Activated T-cell treated with anti-CD3 and anti-CD28 coated beads, Interleukin-2, amount 50 U/mL, for 4 hours (primary cell): ENCODE results near the gene TRMT10C. TPM values are rescaled to one million over a fixed set of nuclear protein-coding genes. Genes with fewer than 3 reads are reported as not detected.
"Not testable (repeated sequence)": the region's sequence is repeated elsewhere in the genome, so short reads cannot be mapped to it uniquely, and the experiment has no call there.

Experiments used
- ATAC-seq, 2 donors: fragments of 200-7000 bp; cut with Tn5 transposase; one replicate each; pipeline ENCODE4 v1.10.0; 2021
- DNase-seq: peaks from one replicate; pipeline ENCODE4 v3.0.0-alpha.2; 2020
- H3K27me3 Mint-ChIP-seq: one replicate; pipeline ENCODE4 v1.8.0; 2021; ENCODE audit warnings: low read depth, mixed read lengths
- H3K36me3 Mint-ChIP-seq: one replicate; pipeline ENCODE4 v1.8.0; 2022; ENCODE audit warnings: mixed read lengths; ENCODE audit not compliant: insufficient read depth
- H3K4me1 Mint-ChIP-seq: one replicate; pipeline ENCODE4 v1.8.0; 2021; ENCODE audit warnings: low read depth, mixed read lengths
- H3K4me3 Mint-ChIP-seq: one replicate; pipeline ENCODE4 v1.8.0; 2021; ENCODE audit warnings: mild to moderate bottlenecking, moderate library complexity, mixed read lengths
- H3K9me3 Mint-ChIP-seq: one replicate; pipeline ENCODE4 v1.8.0; 2021; ENCODE audit warnings: mixed read lengths
- total RNA-seq, 3 donors: library from RNA; stranded (reverse); gene quantifications; one replicate each; pipeline ENCODE4 v1.2.1, GENCODE V29; 2021

TRMT10C gene
- total RNA-seq, 3 donors from 2014 or later, result 66.3 to 72.2 (median 71.6) TPM

GRCh38 chr3:101532783-101533602, 28.7 kb upstream of the TRMT10C start:
- Mint-ChIP-seq H3K9me3 (peaks cover 7% of the 10 kb centered on the region), H3K4me3 (no peak overlapping the region), H3K27me3 (no peaks in the 10 kb centered on the region)

GRCh38 chr3:101533603-101533968, 28.1 kb upstream of the TRMT10C start:
- Mint-ChIP-seq H3K9me3 (peaks cover 7% of the 10 kb centered on the region), H3K36me3 (no peaks in the 10 kb centered on the region), H3K4me1 (peaks cover 37% of the 10 kb centered on the region), H3K27me3 (no peaks in the 10 kb centered on the region), H3K4me3 (no peak overlapping the region)
- ATAC-seq (no peak), DNase-seq (no peak)

More at GRCh38 chr3:101532783-101533602, 28.7 kb upstream of the TRMT10C start:
- Mint-ChIP-seq H3K4me1 (peaks cover 37% of the 10 kb centered on the region), H3K36me3 (no peaks in the 10 kb centered on the region)
- ATAC-seq, result no peak
- DNase-seq, result no peak

- H3K36me3 Mint-ChIP-seq, result no peaks in the 10 kb centered on the region
- ATAC-seq, result no peak
These were observed 26.4 kb upstream of the TRMT10C start for GRCh38 chr3:101535221-101535620.

GRCh38 chr3:101536266-101536665, 25.4 kb upstream of the TRMT10C start:
- DNase-seq (no peak), ATAC-seq (no peak)
- Mint-ChIP-seq H3K36me3 (no peaks in the 10 kb centered on the region), H3K9me3 (peaks cover 5% of the 10 kb centered on the region), H3K4me3 (no peak overlapping the region), H3K27me3 (no peaks in the 10 kb centered on the region), H3K4me1 (peaks cover 15% of the 10 kb centered on the region)

More at GRCh38 chr3:101535221-101535620, 26.4 kb upstream of the TRMT10C start:
- no peaks in the 10 kb centered on the region for H3K27me3 Mint-ChIP-seq
- no peak for DNase-seq
- H3K4me1 Mint-ChIP-seq, result peaks cover 25% of the 10 kb centered on the region
- H3K9me3 Mint-ChIP-seq, result peaks cover 5% of the 10 kb centered on the region
- no peak overlapping the region for H3K4me3 Mint-ChIP-seq

- H3K4me1 Mint-ChIP-seq, H3K36me3 Mint-ChIP-seq, H3K4me3 Mint-ChIP-seq, H3K9me3 Mint-ChIP-seq, ATAC-seq, H3K27me3 Mint-ChIP-seq, DNase-seq: not testable (repeated sequence)
These were observed 24.7 kb upstream of the TRMT10C start for GRCh38 chr3:101536955-101537354.

GRCh38 chr3:101542957-101543356, 18.7 kb upstream of the TRMT10C start:
- peaks cover 5% of the 10 kb centered on the region for H3K9me3 Mint-ChIP-seq
- H3K4me3 Mint-ChIP-seq, result no peak overlapping the region
- no peaks in the 10 kb centered on the region for H3K27me3 Mint-ChIP-seq
- no peaks in the 10 kb centered on the region for H3K36me3 Mint-ChIP-seq
- ATAC-seq (peak; percentile 46 to 54), DNase-seq (no peak)
- H3K4me1 Mint-ChIP-seq, result peaks cover 27% of the 10 kb centered on the region

- H3K4me1 Mint-ChIP-seq, result peaks cover 30% of the 10 kb centered on the region
- no peaks in the 10 kb centered on the region for H3K9me3 Mint-ChIP-seq
- no peaks in the 10 kb centered on the region for H3K36me3 Mint-ChIP-seq
- ATAC-seq (peak; percentile 73 to 74), DNase-seq (no peak)
- no peak overlapping the region for H3K4me3 Mint-ChIP-seq
- no peaks in the 10 kb centered on the region for H3K27me3 Mint-ChIP-seq
These were observed 17.4 kb upstream of the TRMT10C start for GRCh38 chr3:101544161-101544850.

- DNase-seq (no peak), ATAC-seq (peak in 1 of 2 donors; percentile 46)
- Mint-ChIP-seq H3K9me3 (no peaks in the 10 kb centered on the region), H3K4me3 (no peak overlapping the region), H3K36me3 (no peaks in the 10 kb centered on the region), H3K4me1 (peaks cover 11% of the 10 kb centered on the region), H3K27me3 (no peaks in the 10 kb centered on the region)
These were observed 13.1 kb upstream of the TRMT10C start for GRCh38 chr3:101548527-101549105.

- H3K4me1 Mint-ChIP-seq, result peaks cover 4% of the 10 kb centered on the region
- no peaks in the 10 kb centered on the region for H3K9me3 Mint-ChIP-seq
- DNase-seq (no peak), ATAC-seq (no peak)
- peaks cover 2% of the 10 kb centered on the region for H3K27me3 Mint-ChIP-seq
- no peak overlapping the region for H3K4me3 Mint-ChIP-seq
- no peaks in the 10 kb centered on the region for H3K36me3 Mint-ChIP-seq
These were observed 12.2 kb upstream of the TRMT10C start for GRCh38 chr3:101549473-101549872.

- not testable (repeated sequence) for H3K4me1 Mint-ChIP-seq, H3K36me3 Mint-ChIP-seq, H3K4me3 Mint-ChIP-seq, H3K27me3 Mint-ChIP-seq, H3K9me3 Mint-ChIP-seq, ATAC-seq, DNase-seq
These were observed 10.1 kb upstream of the TRMT10C start for GRCh38 chr3:101551359-101552081.

- peaks cover 13% of the 10 kb centered on the region for H3K27me3 Mint-ChIP-seq
- not testable (repeated sequence) for H3K4me3 Mint-ChIP-seq, DNase-seq, ATAC-seq, H3K36me3 Mint-ChIP-seq, H3K9me3 Mint-ChIP-seq, H3K4me1 Mint-ChIP-seq
These were observed 8.3 kb upstream of the TRMT10C start for GRCh38 chr3:101553381-101553780.

GRCh38 chr3:101556064-101556463, 5.6 kb upstream of the TRMT10C start:
- DNase-seq (no peak), ATAC-seq (no peak)
- peaks cover 6% of the 10 kb centered on the region for H3K4me1 Mint-ChIP-seq
- H3K27me3 Mint-ChIP-seq, result peaks cover 17% of the 10 kb centered on the region
- H3K36me3 Mint-ChIP-seq, result no peaks in the 10 kb centered on the region
- H3K4me3 Mint-ChIP-seq, result no peak overlapping the region
- no peaks in the 10 kb centered on the region for H3K9me3 Mint-ChIP-seq

GRCh38 chr3:101567528-101568317, 6.1 kb downstream of the TRMT10C start:
- DNase-seq (peak; percentile 39), ATAC-seq (peak; percentile 84 to 85)
- Mint-ChIP-seq H3K4me1 (peaks cover 69% of the 10 kb centered on the region), H3K4me3 (peak overlapping the region; percentile 55), H3K27me3 (no peaks in the 10 kb centered on the region), H3K36me3 (peaks cover 37% of the 10 kb centered on the region), H3K9me3 (no peaks in the 10 kb centered on the region)
